ENCODE measurements around the gene ARL15.

ARL15 gene

DNA sequence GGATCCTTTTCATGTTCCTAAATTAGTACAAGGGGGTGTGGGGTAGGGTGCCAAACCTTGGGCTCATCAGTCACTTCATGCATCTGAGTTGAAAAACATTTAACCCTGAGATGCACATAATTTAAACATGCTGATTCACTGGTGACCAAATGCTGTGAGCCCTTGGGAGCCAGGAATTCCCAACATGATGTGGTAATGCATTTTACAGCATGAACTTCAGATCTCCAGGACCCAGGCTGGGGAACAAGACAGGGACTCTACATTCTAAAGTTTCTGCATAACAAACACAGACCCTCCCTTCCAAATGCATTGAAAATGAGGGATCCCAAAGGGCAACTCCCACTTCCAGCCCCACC, 427.7 kb downstream of the ARL15 start:
- peak overlapping the region in 8 of 11 experiments; percentile 2 to 67 (median 32); a peak in 11 of 22 replicates for H3K4me2 ChIP-seq
- H3K27ac ChIP-seq, result 0 out of 22 replicates have a peak overlapping the region, but pooled peaks of 2 of the 11 experiments have one; percentile 1 to 12
- no peak for TF ChIP-seq Cebpa-rat (IDR thresholded peaks at IDR 0.05)
- H4K20me1 ChIP-seq, result no peaks in the 10 kb centered on the region
- H3K4me1 ChIP-seq, result peaks cover 5 to 25% (median 11%) of the 10 kb centered on the region in 10 experiments; a peak in 15 of 20 replicates
- no peaks in the 10 kb centered on the region for H3K9me3 ChIP-seq (replicated peaks in 1 of 11)
- H3K4me3 ChIP-seq, result no peak overlapping the region
- no peak overlapping the region for H3K9ac ChIP-seq
- no peaks in the 10 kb centered on the region for H3K27me3 ChIP-seq
- peaks cover 0 to 12% (median 0%) of the 10 kb centered on the region in 11 experiments; a peak in 2 of 22 replicates for H3K36me3 ChIP-seq

DNA sequence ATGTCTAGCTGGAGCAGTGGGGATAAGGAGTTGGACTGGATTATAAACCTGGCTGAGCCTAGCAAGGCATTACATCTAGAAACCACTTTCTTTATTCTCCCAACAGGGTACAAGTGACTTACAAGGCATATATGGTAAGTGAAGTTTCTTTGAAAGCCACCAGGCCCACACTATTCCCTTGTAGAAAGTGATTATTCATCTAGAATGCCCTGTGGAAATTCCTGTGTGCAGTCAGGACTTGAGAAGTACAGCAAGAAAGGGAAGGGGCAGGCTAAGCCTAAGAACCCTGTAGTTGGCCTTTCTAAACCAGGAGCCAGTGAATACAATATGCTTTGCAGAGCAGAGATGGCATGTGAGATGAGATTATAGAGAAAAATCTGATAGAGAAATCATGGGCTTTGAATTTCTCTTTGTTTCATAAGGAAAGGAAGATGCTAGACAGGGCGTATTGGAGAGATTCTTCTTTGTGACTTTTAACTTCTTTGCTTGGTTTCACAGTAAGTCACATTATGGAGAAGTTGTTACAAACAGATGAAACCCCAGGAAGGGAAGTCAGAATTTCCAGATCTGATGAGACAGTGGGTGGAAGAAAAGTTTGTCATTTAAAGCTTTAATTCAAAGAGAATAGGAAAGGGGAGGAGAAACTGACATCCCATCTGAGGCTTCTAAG, 428.2 kb downstream of the ARL15 start:
- H3K36me3 ChIP-seq, result peaks cover 0 to 12% (median 0%) of the 10 kb centered on the region in 11 experiments; a peak in 2 of 22 replicates
- peak overlapping the region in 6 of 11 experiments; percentile 10 to 67 (median 50); a peak in 8 of 22 replicates for H3K4me2 ChIP-seq
- no peak for TF ChIP-seq Cebpa-rat (IDR thresholded peaks at IDR 0.05)
- peaks cover 5 to 25% (median 11%) of the 10 kb centered on the region in 10 experiments; a peak in 15 of 20 replicates for H3K4me1 ChIP-seq
- no peaks in the 10 kb centered on the region for H3K27me3 ChIP-seq
- H3K9me3 ChIP-seq (replicated peaks in 1 of 11), result no peaks in the 10 kb centered on the region
- no peak overlapping the region for H3K9ac ChIP-seq
- H3K4me3 ChIP-seq, result no peak overlapping the region
- H3K27ac ChIP-seq, result peak overlapping the region in 2 of 11 experiments; percentile 1 to 12; a peak in 2 of 22 replicates
- no peaks in the 10 kb centered on the region for H4K20me1 ChIP-seq

DNA sequence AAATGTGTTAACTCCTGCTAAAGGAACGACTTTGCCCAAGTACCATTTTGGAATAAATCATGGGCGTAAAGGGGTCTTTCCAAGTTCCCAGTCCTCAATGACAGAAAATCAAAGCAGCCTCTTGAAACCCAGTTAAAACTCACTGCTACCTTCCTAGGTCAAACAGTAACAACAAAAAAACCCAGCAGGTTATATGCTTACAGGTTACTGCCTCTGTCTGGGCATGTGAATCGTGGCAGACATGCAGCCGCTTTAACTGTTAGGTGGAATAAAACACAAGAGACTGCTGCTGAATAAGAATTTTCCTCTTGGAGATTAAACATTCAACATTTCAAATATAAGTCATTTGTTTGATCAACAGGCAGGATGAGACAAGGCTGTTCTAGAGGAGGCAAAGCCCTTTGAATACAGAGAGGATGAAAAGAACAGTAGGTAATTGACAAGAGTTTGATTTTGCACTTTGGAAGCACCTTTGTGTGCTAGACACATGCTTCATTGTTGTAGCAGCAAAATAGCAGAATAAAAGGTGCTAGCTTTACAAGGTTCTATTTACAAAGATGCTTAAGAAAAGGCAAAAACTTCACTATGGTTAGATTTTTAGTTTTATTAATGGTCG, 430.6 kb downstream of the ARL15 start:
- Histone ChIP-seq H3K27ac (no peak overlapping the region), H3K27me3 (no peaks in the 10 kb centered on the region), H3K36me3 (no peaks in the 10 kb centered on the region; a peak in 1 of 22 replicates), H3K9me3 (replicated peaks in 1 of 11) (peaks cover 0 to 2% (median 0%) of the 10 kb centered on the region in 11 experiments; a peak in 2 of 22 replicates), H3K4me2 (no peak overlapping the region), H3K4me3 (no peak overlapping the region), H3K9ac (no peak overlapping the region), H4K20me1 (no peaks in the 10 kb centered on the region), H3K4me1 (peaks cover 4 to 25% (median 10%) of the 10 kb centered on the region in 10 experiments; a peak in 15 of 20 replicates)
- no peak for TF ChIP-seq Cebpa-rat (IDR thresholded peaks at IDR 0.05)

DNA sequence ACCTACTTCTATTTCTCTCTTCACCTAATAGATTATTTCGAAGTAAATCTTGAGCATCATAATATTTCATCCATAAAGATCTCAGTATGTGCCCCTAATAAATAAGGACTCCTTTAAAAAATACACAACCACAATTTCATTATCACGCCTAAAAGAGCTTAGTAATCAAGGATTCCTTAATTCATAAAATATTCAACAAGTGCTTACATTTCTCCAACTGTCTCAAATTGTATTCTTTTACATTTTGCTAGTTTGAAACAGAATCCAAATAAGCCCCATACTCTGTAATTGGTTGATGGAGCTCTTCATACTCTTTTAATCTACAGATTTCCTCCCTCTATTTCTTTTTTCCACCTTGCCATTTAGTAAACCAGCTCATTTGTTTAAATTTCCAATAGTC, 432.4 kb downstream of the ARL15 start:
- Histone ChIP-seq H3K4me3 (no peak overlapping the region), H3K4me1 (peaks cover 0 to 30% (median 12%) of the 10 kb centered on the region in 10 experiments; a peak in 14 of 20 replicates), H3K9me3 (replicated peaks in 1 of 11) (peaks cover 0 to 18% (median 13%) of the 10 kb centered on the region in 11 experiments; a peak in 19 of 22 replicates), H3K27me3 (no peaks in the 10 kb centered on the region), H3K9ac (no peak overlapping the region), H3K27ac (no peak overlapping the region), H4K20me1 (no peaks in the 10 kb centered on the region), H3K4me2 (no peak overlapping the region), H3K36me3 (peaks cover 0 to 6% (median 0%) of the 10 kb centered on the region in 11 experiments; a peak in 2 of 22 replicates)
- TF ChIP-seq Cebpa-rat (IDR thresholded peaks at IDR 0.05), result no peak

DNA sequence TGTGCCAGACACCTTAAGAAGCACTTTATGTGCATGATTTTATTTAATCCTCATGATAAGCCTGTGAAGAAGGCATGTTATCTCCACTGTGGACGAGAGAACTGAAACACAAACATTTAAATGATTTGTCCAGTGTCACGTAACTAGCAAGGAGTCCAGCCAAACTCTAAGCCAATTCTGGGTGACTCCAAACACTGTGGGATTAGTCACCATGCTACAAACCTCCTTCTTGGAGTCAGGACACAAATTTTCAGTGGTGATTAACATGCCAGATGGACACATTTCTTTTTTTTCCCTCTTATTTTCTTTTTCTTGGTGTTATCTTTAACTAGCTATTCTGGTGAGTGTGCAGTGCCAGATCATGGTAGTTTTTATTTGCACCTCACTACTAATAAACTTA, 433.1 kb downstream of the ARL15 start:
- Histone ChIP-seq H3K9me3 (replicated peaks in 1 of 11) (peaks cover 0 to 18% (median 13%) of the 10 kb centered on the region in 11 experiments; a peak in 19 of 22 replicates), H3K27ac (no peak overlapping the region), H3K9ac (no peak overlapping the region), H3K4me1 (peaks cover 0 to 25% (median 8%) of the 10 kb centered on the region in 10 experiments; a peak in 13 of 20 replicates), H3K4me2 (no peak overlapping the region), H3K4me3 (no peak overlapping the region), H3K27me3 (no peaks in the 10 kb centered on the region), H3K36me3 (peaks cover 0 to 6% (median 0%) of the 10 kb centered on the region in 11 experiments; a peak in 1 of 22 replicates), H4K20me1 (no peaks in the 10 kb centered on the region)
- no peak for TF ChIP-seq Cebpa-rat (IDR thresholded peaks at IDR 0.05)

DNA sequence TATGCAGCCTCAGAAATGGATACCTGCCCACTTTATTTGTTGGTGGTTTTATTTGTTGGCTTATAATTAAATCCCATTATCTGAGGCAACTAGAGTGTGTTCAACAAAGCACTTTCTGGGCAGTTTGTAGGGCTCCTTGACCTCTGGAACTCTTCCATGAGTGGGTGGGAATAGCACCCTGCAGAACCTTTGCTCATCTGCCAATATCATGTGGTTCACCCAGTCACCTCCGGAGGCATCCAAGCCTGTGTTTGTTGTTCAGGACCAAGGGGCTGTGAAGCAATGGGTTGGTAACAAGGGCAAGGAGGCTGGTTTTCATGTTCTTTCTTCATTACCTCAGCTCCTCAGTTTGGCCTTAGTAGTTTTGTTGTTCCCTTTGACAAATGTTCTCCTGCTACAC, 436.0 kb downstream of the ARL15 start:
- TF ChIP-seq Cebpa-rat (IDR thresholded peaks at IDR 0.05), result no peak
- Histone ChIP-seq H3K4me3 (no peak overlapping the region), H3K4me1 (peaks cover 0 to 15% (median 8%) of the 10 kb centered on the region in 10 experiments; a peak in 13 of 20 replicates), H3K4me2 (no peak overlapping the region), H3K36me3 (peaks cover 0 to 6% (median 0%) of the 10 kb centered on the region in 11 experiments; a peak in 1 of 22 replicates), H3K9ac (no peak overlapping the region), H3K9me3 (replicated peaks in 1 of 11) (peaks cover 0 to 18% (median 13%) of the 10 kb centered on the region in 11 experiments; a peak in 19 of 22 replicates), H3K27ac (no peak overlapping the region), H3K27me3 (no peaks in the 10 kb centered on the region), H4K20me1 (no peaks in the 10 kb centered on the region)

DNA sequence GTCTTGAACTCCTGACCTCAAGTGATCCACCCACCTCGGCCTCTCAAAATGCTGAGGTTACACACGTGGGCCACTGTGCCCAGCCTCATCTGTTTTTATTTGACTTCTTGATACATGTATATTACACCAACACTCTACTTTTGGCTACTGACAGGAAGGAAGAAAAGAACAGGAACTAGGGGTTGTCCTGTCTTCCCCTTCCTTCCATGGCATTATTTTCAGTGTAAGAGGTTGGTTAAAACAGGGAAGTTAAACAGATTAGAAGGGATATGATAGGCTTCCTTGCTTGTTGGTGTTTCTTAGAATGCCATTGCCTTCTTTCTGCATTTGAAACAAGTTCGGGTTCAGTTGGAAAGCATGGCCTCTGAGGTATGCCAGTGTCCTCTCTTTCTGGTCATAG, 437.1 kb downstream of the ARL15 start:
- no peak overlapping the region for H3K4me3 ChIP-seq
- peak overlapping the region in 9 of 11 experiments; percentile 1 to 43 (median 17); a peak in 9 of 22 replicates for H3K4me2 ChIP-seq
- H3K9ac ChIP-seq, result no peak overlapping the region
- H3K27me3 ChIP-seq, result no peaks in the 10 kb centered on the region
- no peak overlapping the region for H3K27ac ChIP-seq
- H3K4me1 ChIP-seq, result peaks cover 0 to 15% (median 8%) of the 10 kb centered on the region in 10 experiments; a peak in 13 of 20 replicates
- peaks cover 0 to 18% (median 13%) of the 10 kb centered on the region in 11 experiments; a peak in 19 of 22 replicates for H3K9me3 ChIP-seq (replicated peaks in 1 of 11)
- H3K36me3 ChIP-seq, result peaks cover 0 to 6% (median 0%) of the 10 kb centered on the region in 11 experiments; a peak in 1 of 22 replicates
- no peak for TF ChIP-seq Cebpa-rat (IDR thresholded peaks at IDR 0.05)
- H4K20me1 ChIP-seq, result no peaks in the 10 kb centered on the region

DNA sequence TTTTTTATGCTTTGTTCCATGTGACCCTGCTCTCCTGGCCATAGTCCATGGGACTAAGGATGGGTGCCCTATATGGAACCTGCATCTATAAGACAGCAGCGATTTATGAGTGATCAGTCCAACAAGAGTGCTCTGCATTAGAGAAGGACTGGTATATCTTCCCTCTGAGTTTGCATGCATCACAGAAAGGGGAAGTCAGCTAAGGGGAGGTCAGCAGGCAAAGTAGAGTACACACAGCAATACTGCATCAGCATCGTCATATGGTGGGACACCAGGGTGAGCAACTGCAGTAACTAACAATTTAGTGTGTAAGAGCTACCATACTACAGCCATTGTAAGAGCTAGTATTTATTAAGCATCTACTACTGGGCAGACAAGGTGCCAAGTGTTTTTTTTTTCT, 438.6 kb downstream of the ARL15 start:
- Histone ChIP-seq H3K4me2 (no peak overlapping the region), H3K4me1 (peaks cover 0 to 15% (median 8%) of the 10 kb centered on the region in 10 experiments; a peak in 13 of 20 replicates), H3K9me3 (replicated peaks in 1 of 11) (peaks cover 0 to 18% (median 13%) of the 10 kb centered on the region in 11 experiments; a peak in 19 of 22 replicates), H4K20me1 (no peaks in the 10 kb centered on the region), H3K9ac (no peak overlapping the region), H3K4me3 (no peak overlapping the region), H3K27me3 (no peaks in the 10 kb centered on the region), H3K27ac (no peak overlapping the region), H3K36me3 (peaks cover 0 to 6% (median 0%) of the 10 kb centered on the region in 11 experiments; a peak in 1 of 22 replicates)
- no peak for TF ChIP-seq Cebpa-rat (IDR thresholded peaks at IDR 0.05)

DNA sequence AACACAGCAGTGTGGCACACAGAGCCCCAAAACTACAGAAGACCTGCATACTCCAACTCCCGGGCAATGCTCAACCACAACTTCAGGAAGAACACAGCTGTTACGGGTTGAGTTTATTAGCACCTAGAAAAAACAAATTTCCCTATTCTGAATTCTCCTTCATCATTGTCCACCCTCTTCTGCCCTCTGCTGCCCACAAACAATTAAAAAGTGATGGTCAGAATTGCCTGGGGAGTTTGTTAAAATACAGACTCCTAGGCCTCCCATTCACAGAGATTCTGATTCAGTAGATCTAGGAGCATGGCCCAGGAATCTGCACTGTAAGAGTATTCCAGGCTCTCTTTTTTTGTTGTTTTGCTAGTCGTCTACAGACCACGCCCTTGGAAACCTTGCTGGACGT, 439.3 kb downstream of the ARL15 start:
- Histone ChIP-seq H3K4me2 (no peak overlapping the region), H3K27ac (no peak overlapping the region)

More for the DNA sequence above, 439.3 kb downstream of the ARL15 start:
- no peak overlapping the region for H3K9ac ChIP-seq
- H4K20me1 ChIP-seq, result no peaks in the 10 kb centered on the region
- no peaks in the 10 kb centered on the region for H3K27me3 ChIP-seq
- H3K4me3 ChIP-seq, result no peak overlapping the region
- peaks cover 0 to 18% (median 13%) of the 10 kb centered on the region in 11 experiments; a peak in 19 of 22 replicates for H3K9me3 ChIP-seq (replicated peaks in 1 of 11)
- TF ChIP-seq Cebpa-rat (IDR thresholded peaks at IDR 0.05), result no peak
- peaks cover 0 to 15% (median 8%) of the 10 kb centered on the region in 10 experiments; a peak in 13 of 20 replicates for H3K4me1 ChIP-seq
- H3K36me3 ChIP-seq, result peaks cover 0 to 6% (median 0%) of the 10 kb centered on the region in 11 experiments; a peak in 1 of 22 replicates
